ENCODE measurements around the gene ATAD3C.
A peak's percentile ranks its signal among the peaks of the same experiment; 100 is the strongest.
"Not testable (repeated sequence)": the region's sequence is repeated elsewhere in the genome, so short reads cannot be mapped to it uniquely, and the experiment has no call there.

Gene ATAD3C

DNA sequence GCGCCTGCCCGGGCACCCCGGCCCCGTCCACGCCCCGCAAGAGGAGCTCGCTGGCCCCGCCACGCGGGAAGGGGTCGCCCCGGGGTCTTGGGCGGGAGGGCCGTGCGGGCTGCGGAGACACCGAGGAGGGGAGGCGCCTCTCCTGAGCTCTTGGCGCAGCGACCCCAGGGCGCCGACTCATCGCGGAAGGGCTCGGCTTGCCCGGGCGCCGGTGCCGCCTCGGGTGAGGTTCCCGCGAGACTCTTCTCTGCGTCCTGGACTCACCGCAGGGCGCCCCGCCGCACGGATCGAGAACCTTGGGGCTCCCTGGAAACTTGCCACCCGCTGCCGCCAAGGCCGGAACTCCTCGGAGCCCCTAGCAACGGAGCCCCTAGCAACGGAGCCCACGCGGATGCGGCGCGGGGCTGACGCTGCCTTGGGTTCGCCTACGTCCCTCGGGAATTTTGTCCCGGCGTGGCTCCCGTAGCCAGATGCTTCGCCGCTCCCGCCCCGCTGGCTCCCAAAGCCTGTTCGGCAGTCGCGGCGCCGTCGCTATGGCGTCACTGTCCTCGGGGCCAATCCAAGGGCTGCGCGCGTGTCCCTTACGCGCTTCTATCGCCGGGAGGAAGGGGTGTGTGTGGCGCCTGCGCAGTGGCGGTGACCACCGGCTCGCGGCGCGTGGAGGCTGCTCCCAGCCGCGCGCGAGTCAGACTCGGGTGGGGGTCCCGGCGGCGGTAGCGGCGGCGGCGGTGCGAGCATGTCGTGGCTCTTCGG, 62.2 kb downstream of the ATAD3C start, which contains the start of gene ATAD3A:
ATAD3A (plus strand) TSS at position 630 of the 753 bp plus-strand sequence; CDS start at position 737, 107 bp downstream.
- DNase-seq = peak; percentile 95

DNA sequence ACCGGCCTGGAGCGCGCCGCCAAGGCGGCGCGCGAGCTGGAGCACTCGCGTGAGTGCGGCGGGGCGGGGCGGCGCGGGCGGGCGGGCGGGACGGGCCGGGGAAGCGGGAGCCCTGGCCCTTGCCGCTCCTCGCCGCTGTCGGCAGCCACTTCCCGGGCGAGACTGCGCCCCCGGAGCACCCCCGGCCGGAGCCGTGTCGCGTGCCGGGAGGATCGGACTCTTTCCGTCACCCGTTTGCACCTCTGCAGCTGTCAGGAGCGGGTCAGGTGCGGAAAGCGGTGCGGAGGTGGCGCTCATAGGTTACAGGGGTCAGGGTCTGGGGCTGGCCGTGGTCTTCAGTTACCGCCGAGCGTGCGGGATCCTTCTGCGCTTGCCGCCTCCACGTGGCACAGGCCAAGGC, 62.9 kb downstream of the ATAD3C start:
- not testable (repeated sequence) for DNase-seq

DNA sequence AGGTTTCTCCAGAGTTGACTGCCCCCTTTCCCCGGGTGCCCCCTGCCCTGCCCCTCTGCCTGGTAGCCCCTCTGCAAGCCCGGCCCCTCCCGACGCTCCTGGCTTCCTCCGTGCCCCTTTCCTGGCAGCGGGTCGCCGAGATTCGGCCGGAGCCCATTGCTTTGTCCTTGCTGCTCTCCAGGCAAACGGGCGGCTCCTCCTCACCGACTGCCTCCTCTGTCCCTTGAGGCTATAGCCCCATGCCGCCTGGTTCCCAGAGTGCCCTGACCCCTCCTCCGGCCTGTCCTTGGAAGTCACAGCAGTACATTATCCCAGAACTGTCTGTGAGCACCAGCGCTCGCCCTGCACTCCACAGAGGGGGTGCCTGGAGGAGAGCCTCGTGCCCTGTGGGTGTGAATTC, 64.2 kb downstream of the ATAD3C start:
- DNase-seq = not testable (repeated sequence)

DNA sequence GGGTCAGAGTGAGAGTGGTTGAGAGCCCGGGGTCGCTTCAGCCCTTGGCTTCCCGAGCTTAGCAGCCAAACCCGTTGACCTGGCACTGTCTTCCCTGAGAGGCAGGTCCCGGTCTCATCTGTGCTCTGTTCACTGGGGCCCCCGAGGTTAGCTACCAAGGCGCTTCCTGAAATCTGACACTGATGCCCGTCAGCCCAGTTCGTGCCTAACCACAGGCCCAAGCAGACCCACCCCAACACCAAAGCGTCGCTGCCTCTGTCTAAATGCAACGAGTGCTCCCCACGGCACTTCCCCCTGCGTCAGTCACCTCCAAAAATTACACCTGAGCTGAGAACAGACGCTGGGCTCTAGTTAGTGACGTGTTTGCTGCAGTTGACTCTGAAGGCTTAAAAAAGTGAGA, 64.9 kb downstream of the ATAD3C start:
- DNase-seq = not testable (repeated sequence)

DNA sequence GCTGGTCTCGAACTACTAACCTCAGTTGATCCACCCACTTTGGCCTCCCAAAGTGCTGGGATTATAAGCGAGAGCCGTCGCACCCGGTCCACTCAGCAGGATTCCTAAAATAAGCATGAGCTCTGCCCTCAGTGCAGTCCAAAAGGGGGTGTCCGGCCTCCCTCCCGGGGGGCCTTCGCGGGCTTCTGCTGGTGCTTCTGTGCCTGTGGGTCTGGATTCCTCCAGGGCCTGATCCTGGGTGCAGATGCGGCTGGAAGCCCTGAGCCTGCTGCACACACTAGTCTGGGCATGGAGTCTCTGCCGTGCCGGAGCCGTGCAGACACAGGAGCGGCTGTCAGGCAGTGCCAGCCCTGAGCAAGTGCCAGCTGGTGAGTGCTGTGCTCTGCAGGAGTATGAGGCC, 67.4 kb downstream of the ATAD3C start:
- not testable (repeated sequence) for DNase-seq

DNA sequence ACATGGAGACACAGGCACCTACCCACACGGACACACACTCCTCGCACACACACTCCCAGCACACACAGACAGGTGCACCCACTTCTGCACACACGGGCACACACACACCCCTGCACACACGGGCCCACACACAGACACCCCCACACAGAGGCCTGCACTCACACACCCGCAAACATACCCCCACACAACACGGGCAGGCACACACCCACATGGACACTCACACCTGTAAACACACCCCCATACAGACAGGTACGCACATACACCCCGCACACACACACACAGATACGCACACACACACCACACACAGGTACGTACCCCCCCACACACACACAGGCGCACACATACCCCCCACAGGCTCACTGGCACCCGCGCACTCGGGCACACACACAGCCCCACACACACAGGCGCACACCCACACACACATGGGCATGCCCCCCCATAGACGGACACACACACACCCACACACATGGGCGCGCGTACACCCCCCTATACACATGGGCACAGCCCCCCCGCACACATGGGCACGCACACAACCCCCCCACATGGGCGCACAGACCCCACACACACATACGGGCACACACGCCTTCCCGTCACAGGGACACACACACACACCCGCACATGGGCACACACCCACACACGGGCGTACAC, 68.6 kb downstream of the ATAD3C start:
- DNase-seq = no peak

DNA sequence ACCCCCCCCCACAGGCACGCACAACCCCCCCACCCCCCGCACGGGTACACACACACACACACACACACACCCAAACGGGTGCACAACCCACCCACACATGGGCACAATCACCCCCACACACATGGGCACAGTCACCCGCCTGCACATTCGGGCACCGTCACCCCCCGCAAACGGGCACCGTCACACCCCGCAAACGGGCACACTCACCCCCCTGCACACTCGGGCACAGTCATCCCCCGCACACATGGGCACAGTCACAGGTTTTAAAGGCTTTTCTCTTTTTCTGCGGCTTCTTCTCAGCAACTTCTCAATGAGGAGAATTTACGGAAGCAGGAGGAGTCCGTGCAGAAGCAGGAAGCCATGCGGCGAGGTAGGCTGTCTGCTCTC, 69.1 kb downstream of the ATAD3C start:
- DNase-seq = not testable (repeated sequence)
